Activated T-cell treated with anti-CD3 and anti-CD28 coated beads, Interleukin-2, amount 50 U/mL, for 72 hours (primary cell): ENCODE results near the gene DUOXA1. TPM values are rescaled to one million over a fixed set of nuclear protein-coding genes. Genes with fewer than 3 reads are reported as not detected.

ENCODE experiments used
- ATAC-seq, 2 donors: fragments of 150-1000 bp; cut with Tn5 transposase; replicated peaks in 1 of 2; 2 replicates each; pipeline ENCODE4 v1.10.0; 2021; ENCODE audit warnings: moderate library complexity in 2 of 2, mild to moderate bottlenecking in 1 of 2
- DNase-seq, 2 donors: peaks; one replicate each; pipeline ENCODE4 v3.0.0; 2021 to 2022; ENCODE audit warnings: mixed read lengths in 1 of 2
- H3K27ac Mint-ChIP-seq: one replicate; pipeline ENCODE4 v1.8.0; 2022; ENCODE audit warnings: mild to moderate bottlenecking, moderate library complexity, mixed read lengths
- H3K27me3 Mint-ChIP-seq: one replicate; pipeline ENCODE4 v1.8.0; 2022; ENCODE audit warnings: low read depth, mixed read lengths
- H3K36me3 Mint-ChIP-seq, 2 donors: one replicate each; pipeline ENCODE4 v1.8.0; 2022; ENCODE audit warnings: mixed read lengths in 2 of 2, mild to moderate bottlenecking in 1 of 2; ENCODE audit not compliant: insufficient read depth in 2 of 2
- H3K4me1 Mint-ChIP-seq: one replicate; pipeline ENCODE4 v1.8.0; 2022; ENCODE audit warnings: low read depth, mixed read lengths
- H3K4me3 Mint-ChIP-seq, 2 donors: one replicate each; pipeline ENCODE4 v1.8.0; 2022; ENCODE audit warnings: mild to moderate bottlenecking in 2 of 2, mixed read lengths in 2 of 2, moderate library complexity in 2 of 2
- H3K9me3 Mint-ChIP-seq, 2 donors: one replicate each; pipeline ENCODE4 v1.8.0; 2022; ENCODE audit warnings: mixed read lengths in 2 of 2
- total RNA-seq, 2 donors: library from RNA; stranded (reverse); gene quantifications; one replicate each; pipeline ENCODE4 v1.2.3, GENCODE V29; 2022

Gene DUOXA1, protein sequence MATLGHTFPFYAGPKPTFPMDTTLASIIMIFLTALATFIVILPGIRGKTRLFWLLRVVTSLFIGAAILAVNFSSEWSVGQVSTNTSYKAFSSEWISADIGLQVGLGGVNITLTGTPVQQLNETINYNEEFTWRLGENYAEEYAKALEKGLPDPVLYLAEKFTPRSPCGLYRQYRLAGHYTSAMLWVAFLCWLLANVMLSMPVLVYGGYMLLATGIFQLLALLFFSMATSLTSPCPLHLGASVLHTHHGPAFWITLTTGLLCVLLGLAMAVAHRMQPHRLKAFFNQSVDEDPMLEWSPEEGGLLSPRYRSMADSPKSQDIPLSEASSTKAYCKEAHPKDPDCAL
- total RNA-seq: under 1 TPM; 0.46 to 0.65 TPM

DNA sequence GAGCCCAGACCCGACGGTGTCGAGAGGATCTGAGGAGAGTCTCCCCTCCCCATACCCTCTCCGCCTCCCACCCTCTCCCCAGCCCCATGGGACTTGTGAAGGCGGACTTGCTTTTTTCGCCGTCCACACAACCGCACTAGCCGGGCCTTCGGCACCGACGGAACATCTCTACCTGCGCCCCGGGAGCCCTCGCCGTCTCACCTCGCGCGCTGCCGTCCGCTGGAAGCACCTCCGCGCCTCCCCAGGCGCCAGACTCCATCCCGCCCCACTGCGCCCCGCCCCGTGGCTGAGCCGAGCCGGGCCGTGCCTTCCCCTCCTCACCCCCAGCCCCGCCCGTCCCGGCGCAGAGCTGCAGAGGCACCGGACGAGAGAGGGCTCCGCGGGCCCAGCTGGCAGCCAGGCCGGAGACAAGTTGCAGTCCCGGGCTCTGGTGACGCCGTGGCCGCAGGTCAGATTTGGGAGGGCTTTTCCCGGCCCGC lies at the start of gene DUOXA1, which contains the start of gene DUOX1:
DUOXA1 (minus strand) TSS at position 229 of the 479 bp plus-strand sequence. CDS start 6,865 bp downstream, outside the sequence.
DUOX1 (plus strand) TSS at position 344 of the 479 bp plus-strand sequence. CDS start 1,973 bp downstream, outside the sequence.
- Mint-ChIP-seq H3K27ac (no peak within 1 kb of the TSS), H3K4me1 (peaks cover 5% of the 10 kb centered on the region), H3K27me3 (peaks cover 82% of the 10 kb centered on the region), H3K36me3 (peaks cover 0 to 1% of the 10 kb centered on the region in 2 donors), H3K9me3 (no peaks in the 10 kb centered on the region), H3K4me3 (peak within 1 kb of the TSS in 1 of 2 donors; percentile 55)
- DNase-seq (peak; percentile 46), ATAC-seq (peak; percentile 61 to 69)

DNA sequence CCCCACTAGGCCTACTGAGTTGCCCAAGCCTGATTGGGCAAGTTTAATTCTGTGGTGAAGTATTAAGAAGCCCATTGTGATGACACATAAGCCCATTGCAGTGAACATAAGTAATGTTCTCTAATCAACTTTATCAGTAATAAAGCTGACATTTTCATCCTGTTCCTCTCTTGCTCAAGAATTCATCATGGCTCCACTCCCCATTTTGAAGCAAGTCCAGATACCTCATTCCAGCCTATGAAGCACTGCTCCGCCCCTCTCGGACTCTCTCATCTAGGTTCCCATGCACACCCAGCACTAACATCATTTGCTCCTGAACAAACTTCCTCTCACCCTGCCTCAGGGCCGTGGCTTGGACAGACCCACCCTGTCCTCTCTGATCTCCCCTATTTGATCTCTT lies 47.6 kb upstream of the DUOXA1 start:
- Mint-ChIP-seq H3K27me3 (no peaks in the 10 kb centered on the region), H3K4me3 (no peak overlapping the region), H3K4me1 (peaks cover 12% of the 10 kb centered on the region), H3K36me3 (peaks cover 0 to 2% of the 10 kb centered on the region in 2 donors), H3K9me3 (no peaks in the 10 kb centered on the region), H3K27ac (no peak overlapping the region)
- ATAC-seq (no peak), DNase-seq (no peak)

DNA sequence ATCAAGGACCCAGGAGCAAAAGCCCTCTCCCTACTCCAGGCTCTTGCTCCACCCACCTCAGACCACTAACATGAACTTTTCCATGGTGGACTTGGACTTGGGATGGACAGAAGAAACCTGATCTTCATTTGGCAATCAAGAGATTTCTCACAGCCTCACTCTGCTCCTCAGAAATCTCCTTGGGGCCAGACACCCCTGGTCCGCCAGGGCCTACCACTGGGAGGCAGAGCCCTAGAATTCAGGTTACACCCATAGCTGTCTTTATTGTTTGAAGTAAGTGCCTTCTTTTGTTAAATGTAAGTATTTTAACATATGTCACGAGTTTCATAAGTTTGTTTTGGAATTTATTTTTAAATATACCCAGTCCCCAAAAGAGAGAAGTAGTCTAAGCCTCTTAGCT lies 44.9 kb upstream of the DUOXA1 start:
- no peak for DNase-seq

DNA sequence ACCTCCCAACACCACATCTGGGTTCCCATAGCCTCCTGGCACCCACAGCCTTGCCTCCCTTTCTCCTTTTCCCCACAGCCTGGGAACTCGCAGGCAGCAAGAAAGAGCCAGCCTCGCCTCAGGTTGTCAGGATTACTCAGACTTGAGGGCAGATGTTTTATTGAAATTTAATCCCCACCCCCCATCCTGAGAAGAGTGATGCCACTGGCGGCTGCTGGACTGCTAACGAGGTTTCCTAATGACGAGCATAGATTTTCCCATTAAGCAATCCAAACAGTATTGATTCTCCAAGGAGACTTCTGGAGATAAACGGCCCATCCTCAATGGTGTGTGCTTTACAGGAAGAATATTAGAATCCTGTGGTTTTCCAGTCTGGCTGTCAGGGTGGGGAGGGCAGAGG lies 44.4 kb upstream of the DUOXA1 start:
- Mint-ChIP-seq H3K9me3 (no peaks in the 10 kb centered on the region), H3K4me3 (no peak overlapping the region), H3K27me3 (no peaks in the 10 kb centered on the region), H3K27ac (no peak overlapping the region), H3K36me3 (peaks cover 0 to 2% of the 10 kb centered on the region in 2 donors), H3K4me1 (no peaks in the 10 kb centered on the region)
- ATAC-seq: no peak
- DNase-seq: no peak

More for the DNA sequence above, 44.9 kb upstream of the DUOXA1 start:
- H3K4me3 Mint-ChIP-seq: no peak overlapping the region
- no peaks in the 10 kb centered on the region for H3K9me3 Mint-ChIP-seq
- H3K4me1 Mint-ChIP-seq: no peaks in the 10 kb centered on the region
- H3K27ac Mint-ChIP-seq: no peak overlapping the region
- H3K27me3 Mint-ChIP-seq: no peaks in the 10 kb centered on the region
- no peak for ATAC-seq
- H3K36me3 Mint-ChIP-seq: peaks cover 0 to 2% of the 10 kb centered on the region in 2 donors

DNA sequence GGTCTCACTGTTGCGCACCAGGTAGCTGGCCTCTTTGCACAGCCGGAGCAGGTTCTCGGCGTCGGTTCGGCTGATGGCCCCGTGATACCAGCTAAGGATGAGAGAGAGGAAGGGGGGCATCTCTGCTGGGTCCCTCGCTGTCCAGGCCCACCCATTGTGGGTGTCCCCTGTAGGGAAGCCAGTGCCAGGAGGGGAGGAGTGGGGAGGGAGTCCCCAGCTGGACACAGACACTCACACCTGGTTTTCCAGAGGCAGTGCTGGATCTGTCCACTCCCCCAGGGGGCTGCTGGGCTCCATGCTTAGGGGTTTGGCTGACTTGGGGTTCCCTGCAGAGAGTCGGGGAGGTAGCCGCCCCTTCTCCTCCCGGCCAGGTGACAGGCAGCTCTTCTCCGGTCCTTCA lies 42.2 kb upstream of the DUOXA1 start:
- ATAC-seq (no peak), DNase-seq (no peak)
- Mint-ChIP-seq H3K9me3 (no peaks in the 10 kb centered on the region), H3K4me3 (no peak overlapping the region), H3K4me1 (no peaks in the 10 kb centered on the region), H3K27ac (no peak overlapping the region), H3K27me3 (no peaks in the 10 kb centered on the region), H3K36me3 (no peaks in the 10 kb centered on the region)

DNA sequence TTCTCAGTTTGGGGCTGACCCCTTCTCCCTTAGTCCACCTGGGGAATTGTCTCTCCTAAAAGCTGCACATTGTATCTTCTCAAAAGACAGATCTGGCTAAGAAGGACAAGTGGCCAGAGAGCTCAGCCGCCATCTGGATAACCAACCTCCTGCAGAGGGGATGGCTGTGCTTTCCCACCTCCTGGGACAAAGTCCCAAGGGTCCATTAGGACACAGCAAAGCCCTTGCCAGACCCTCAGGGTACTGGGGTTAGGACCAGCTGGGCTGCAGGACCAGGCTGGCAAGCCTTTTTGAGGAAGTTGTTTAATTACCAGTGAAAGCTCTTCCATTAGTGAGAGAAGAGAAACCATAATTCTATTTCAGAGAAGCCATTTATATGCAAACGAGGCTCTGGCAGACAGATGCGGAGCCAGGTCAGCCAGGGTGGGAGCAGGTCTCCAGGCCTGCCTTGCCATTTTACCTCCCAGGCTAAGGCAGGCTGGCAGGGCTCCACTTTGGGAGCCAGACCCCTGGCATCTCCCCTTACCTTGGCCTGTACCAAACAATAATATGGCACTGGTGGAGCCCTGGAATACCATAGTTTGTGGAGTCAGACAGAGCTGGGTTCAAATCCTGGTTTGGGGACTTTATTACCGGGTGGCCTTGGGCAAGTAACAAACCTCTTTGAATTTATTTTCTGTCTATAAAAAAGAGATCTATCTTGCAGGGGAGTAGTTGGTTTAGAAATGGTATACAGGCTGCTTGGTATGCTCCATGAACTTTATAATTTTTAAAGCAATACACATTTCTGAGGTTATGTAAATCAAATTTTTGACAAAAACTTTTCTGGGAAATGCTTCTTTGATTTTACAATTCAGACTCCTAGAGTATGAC lies 40.2 kb upstream of the DUOXA1 start:
- Mint-ChIP-seq H3K27me3 (no peaks in the 10 kb centered on the region), H3K36me3 (no peaks in the 10 kb centered on the region), H3K27ac (no peak overlapping the region), H3K4me3 (no peak overlapping the region), H3K4me1 (peaks cover 12% of the 10 kb centered on the region), H3K9me3 (no peaks in the 10 kb centered on the region)
- DNase-seq: no peak
- ATAC-seq: no peak

DNA sequence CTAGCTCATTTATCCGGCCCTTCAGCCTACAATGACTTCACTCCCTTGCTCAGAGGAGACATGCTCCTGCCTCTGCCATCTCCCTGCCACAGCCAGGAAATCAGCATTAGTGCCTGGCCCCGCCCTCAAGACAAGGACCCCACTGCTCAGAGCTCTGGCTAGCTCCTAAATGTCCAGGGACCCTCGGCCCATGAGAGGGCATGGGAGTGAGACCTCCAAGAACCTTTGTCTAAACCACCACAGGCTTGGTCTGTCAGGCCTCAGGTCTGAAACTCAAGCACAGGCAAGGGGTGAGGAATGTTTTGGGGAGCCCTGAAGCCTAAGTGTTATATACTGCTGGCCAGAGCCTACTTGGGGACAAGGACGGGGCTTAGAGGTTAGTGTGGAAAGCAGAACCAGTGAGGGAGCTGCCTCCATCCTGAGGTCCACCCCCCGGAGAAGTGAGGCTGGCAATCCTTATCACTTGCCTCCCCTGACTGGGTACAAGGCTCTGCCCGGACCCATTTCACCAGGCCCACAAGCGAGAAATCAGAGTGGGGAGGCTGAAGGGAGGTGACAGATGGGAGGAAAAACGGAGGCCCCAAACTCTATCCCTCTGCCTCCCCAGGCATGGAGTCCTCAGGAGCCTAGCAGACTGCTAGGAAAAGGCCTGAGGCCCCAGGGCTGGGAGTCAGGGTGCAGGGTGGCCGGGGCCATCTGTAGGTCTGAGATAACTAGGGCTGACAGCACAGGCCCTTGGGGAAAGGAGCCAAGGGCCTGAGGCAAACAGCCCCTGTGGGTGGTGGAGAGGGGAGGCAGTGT lies 39.3 kb upstream of the DUOXA1 start:
- no peaks in the 10 kb centered on the region for H3K9me3 Mint-ChIP-seq
- no peaks in the 10 kb centered on the region for H3K36me3 Mint-ChIP-seq
- H3K4me1 Mint-ChIP-seq: peaks cover 12% of the 10 kb centered on the region
- H3K27me3 Mint-ChIP-seq: no peaks in the 10 kb centered on the region
- no peak overlapping the region for H3K4me3 Mint-ChIP-seq
- DNase-seq (no peak), ATAC-seq (no peak)
- H3K27ac Mint-ChIP-seq: no peak overlapping the region

DNA sequence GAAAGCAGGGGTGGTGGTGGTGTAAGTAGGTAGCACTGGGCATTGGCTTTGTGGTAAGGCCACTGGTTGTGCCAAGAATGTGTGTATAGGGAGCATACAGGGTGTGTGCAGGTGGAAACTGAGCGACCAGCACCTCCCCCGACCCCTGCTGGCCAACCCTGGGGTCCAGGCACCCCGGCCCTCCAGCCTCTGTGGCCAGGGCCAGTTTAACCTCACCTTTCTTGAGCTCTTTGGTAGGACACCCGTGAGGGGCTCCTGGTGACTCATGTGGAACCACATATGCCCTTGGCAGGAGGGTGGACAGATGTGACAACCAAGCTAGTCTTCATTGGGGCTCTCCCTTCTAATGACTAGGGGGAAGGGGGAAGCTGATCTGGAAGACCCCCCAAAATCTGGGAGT lies 38.6 kb upstream of the DUOXA1 start:
- Mint-ChIP-seq H3K36me3 (no peaks in the 10 kb centered on the region), H3K27me3 (no peaks in the 10 kb centered on the region), H3K4me1 (peaks cover 12% of the 10 kb centered on the region), H3K27ac (no peak overlapping the region), H3K4me3 (no peak overlapping the region), H3K9me3 (no peaks in the 10 kb centered on the region)
- no peak for ATAC-seq
- DNase-seq: no peak

DNA sequence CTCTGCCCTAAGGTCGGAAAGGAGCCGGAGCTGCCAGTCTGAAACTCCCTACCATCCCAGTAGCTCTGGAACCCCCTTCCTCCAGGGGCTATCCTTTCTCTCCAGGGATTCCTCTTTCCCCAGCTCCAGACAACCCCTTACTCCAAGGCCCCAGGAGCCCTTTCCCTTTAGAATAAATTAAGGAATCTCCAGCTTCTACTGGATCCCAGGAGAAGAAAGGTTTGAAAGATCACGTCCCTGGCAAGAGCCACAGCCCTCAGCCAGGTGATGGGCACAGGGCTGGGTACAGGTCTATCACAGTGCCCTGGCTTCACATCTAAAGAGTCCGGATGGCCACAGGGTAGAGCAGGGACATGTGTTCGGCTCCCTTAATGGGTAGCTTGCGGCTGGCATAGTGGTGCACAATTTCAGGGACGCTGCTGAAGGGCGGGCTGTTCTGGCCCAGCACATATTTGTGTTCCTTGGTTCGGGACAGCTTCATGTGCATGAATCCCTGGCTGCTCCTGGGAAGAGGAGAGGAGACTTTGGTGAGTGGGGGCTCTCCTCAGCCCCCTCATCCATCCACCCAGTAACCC lies 38.0 kb upstream of the DUOXA1 start:
- H3K36me3 Mint-ChIP-seq: no peaks in the 10 kb centered on the region
- peaks cover 17% of the 10 kb centered on the region for H3K4me1 Mint-ChIP-seq
- peak overlapping the region; percentile 71 to 75 for H3K4me3 Mint-ChIP-seq
- peak overlapping the region; percentile 46 for H3K27ac Mint-ChIP-seq
- no peaks in the 10 kb centered on the region for H3K9me3 Mint-ChIP-seq
- no peak for DNase-seq
- H3K27me3 Mint-ChIP-seq: no peaks in the 10 kb centered on the region
- ATAC-seq: no peak

DNA sequence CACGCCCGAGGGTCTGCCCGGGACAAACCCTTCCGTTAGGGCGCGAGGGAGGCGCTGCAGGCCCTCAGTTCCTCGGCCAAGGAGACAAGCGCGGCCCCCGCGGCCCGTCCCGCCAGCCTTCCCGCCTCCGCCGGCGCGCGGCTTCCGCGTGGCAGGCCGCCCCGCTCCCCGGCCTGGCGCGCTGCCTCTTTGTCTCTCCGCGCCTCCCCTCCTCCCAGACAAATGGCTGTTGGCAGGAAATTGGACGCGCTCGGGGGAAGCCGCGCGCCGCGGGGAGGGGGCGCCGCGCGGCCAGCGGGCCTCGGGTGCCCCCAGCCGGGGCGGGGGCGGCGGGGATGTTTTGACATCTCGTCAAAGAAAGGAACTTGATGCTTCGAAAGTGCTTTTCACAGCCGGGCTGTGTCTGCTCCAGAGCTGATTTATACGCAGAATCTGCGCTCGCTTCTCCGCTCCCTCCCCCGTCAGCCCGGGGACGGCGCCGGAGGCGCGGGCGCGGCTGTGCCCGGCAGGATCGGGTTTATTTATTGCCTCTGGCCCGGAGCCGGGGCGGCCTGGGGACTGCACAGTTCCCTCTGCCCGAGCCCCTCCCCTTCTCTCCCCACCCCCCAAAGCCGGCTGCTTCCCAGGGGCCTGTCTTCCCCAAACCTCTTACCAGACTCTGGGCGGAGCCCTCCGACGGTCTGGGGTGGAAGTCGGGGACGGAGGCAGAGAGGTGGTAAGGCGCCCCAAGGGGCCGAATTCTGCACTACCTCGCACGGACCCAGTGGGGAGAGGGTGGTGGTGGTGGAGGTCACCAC lies 37.4 kb upstream of the DUOXA1 start:
- Mint-ChIP-seq H3K27ac (peak overlapping the region; percentile 46), H3K9me3 (no peaks in the 10 kb centered on the region), H3K27me3 (no peaks in the 10 kb centered on the region), H3K4me1 (peaks cover 17% of the 10 kb centered on the region), H3K36me3 (no peaks in the 10 kb centered on the region), H3K4me3 (peak overlapping the region; percentile 75 to 84)
- ATAC-seq (peak; percentile 94 to 95), DNase-seq (peak; percentile 88 to 90)

DNA sequence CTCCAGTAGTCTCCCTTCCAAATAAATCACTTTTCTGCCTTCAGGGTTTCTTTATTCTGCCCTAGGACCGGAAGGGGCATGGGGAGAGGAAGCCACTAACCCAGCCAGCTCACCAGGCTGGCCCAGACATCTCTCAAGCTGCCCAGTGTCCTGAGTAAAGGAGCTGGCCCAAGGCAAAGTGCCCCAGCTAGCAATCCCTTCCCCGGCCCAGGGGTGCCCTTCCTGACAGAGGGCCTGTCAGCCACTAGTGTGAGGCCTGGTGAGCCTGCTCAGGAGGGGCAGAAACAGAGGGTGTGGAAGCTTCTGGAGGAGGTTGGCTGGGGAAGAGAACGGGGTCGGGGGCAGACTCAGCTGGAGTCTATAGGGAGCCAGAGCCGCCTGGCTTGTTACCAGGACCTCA lies 35.9 kb upstream of the DUOXA1 start:
- no peak for DNase-seq
- H3K4me1 Mint-ChIP-seq: peaks cover 17% of the 10 kb centered on the region
- H3K9me3 Mint-ChIP-seq: no peaks in the 10 kb centered on the region
- peak overlapping the region; percentile 82 for H3K27ac Mint-ChIP-seq
- H3K4me3 Mint-ChIP-seq: peak overlapping the region; percentile 78 to 84
- ATAC-seq: no peak
- H3K36me3 Mint-ChIP-seq: no peaks in the 10 kb centered on the region
- H3K27me3 Mint-ChIP-seq: no peaks in the 10 kb centered on the region

DNA sequence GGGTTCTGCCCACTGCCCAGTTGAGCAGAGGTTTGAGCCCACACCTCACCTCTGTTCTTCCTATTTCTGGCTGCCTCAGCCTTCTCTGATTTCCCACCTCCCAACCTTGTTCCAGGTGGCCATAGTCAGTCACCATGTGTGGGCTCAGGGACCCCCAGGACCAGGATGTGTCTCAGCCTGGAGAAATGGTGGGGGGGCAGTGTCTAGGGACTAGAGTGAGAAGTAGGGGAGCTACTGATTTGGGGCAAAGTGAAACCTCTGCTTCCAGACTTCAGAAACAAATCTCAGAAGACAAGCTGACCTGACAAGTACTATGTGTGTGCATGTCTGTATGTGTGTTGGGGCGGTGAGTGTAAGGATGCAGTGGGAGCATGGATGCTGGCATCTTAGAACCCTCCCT lies 35.2 kb upstream of the DUOXA1 start:
- Mint-ChIP-seq H3K9me3 (no peaks in the 10 kb centered on the region), H3K4me1 (peaks cover 17% of the 10 kb centered on the region), H3K27ac (no peak overlapping the region), H3K36me3 (no peaks in the 10 kb centered on the region), H3K27me3 (no peaks in the 10 kb centered on the region), H3K4me3 (peak overlapping the region; percentile 3 to 78)
- DNase-seq: no peak
- no peak for ATAC-seq
